ENCODE measurements around the gene TBC1D9. TPM values are rescaled to one million over a fixed set of nuclear protein-coding genes. Genes with fewer than 3 reads are reported as not detected.
"Not testable (repeated sequence)": the region's sequence is repeated elsewhere in the genome, so short reads cannot be mapped to it uniquely, and the experiment has no call there.

TBC1D9 gene
- total RNA-seq, 2 experiments from 2014 or later: 0.20 to 0.33 TPM

GRCh38 chr4:140748171-140748570, 8.0 kb downstream of the TBC1D9 start:
- intact Hi-C loops (cut with DNase I, micrococcal nuclease): no loop called here
- no peak overlapping the region for H3K27ac ChIP-seq (ENCODE audit: low read depth in 1 of 2, low read length in 2 of 2)
- no peak overlapping the region for H3K27ac Mint-ChIP-seq
- no peak for TF ChIP-seq CTCF (IDR thresholded peaks at IDR 0.05)
- no peaks in the 10 kb centered on the region for H3K36me3 ChIP-seq (ENCODE audit: insufficient read depth, low read length)
- H3K9me3 Mint-ChIP-seq: peaks cover 2% of the 10 kb centered on the region
- CTCF ChIA-PET: no interaction called here
- ATAC-seq (ENCODE audit: poor library complexity) (no peak), DNase-seq (no peak)
- no peaks in the 10 kb centered on the region for H3K9me3 ChIP-seq (ENCODE audit: control insufficient read depth in 1 of 2, insufficient read depth in 1 of 2, low read length in 2 of 2)
- H3K27me3 Mint-ChIP-seq: peaks cover 30% of the 10 kb centered on the region
- no peaks in the 10 kb centered on the region for H3K36me3 Mint-ChIP-seq (ENCODE audit: low read depth)
- POLR2A ChIA-PET: no interaction called here
- no peaks in the 10 kb centered on the region for H3K4me1 ChIP-seq (ENCODE audit: insufficient read depth, low read length)
- H3K27me3 ChIP-seq (ENCODE audit: control insufficient read depth in 1 of 2, insufficient read depth in 2 of 2, low read length in 2 of 2): peaks cover 1 to 2% of the 10 kb centered on the region in 2 experiments
- no peak overlapping the region for H3K4me3 ChIP-seq (ENCODE audit: low read length)
- no peak overlapping the region for H3K4me3 Mint-ChIP-seq
- H3K4me1 Mint-ChIP-seq (ENCODE audit: low read depth): no peaks in the 10 kb centered on the region

- CTCF ChIA-PET; H3K36me3 Mint-ChIP-seq (ENCODE audit: low read depth); H3K9me3 ChIP-seq (ENCODE audit: control insufficient read depth in 1 of 2, insufficient read depth in 1 of 2, low read length in 2 of 2); H3K27ac Mint-ChIP-seq; DNase-seq; H3K36me3 ChIP-seq (ENCODE audit: insufficient read depth, low read length); H3K27me3 ChIP-seq (ENCODE audit: control insufficient read depth in 1 of 2, insufficient read depth in 2 of 2, low read length in 2 of 2); H3K9me3 Mint-ChIP-seq; H3K4me1 ChIP-seq (ENCODE audit: insufficient read depth, low read length); H3K27ac ChIP-seq (ENCODE audit: low read depth in 1 of 2, low read length in 2 of 2); H3K4me3 Mint-ChIP-seq; intact Hi-C loops (cut with DNase I, micrococcal nuclease); H3K4me1 Mint-ChIP-seq (ENCODE audit: low read depth); H3K4me3 ChIP-seq (ENCODE audit: low read length); POLR2A ChIA-PET; ATAC-seq (ENCODE audit: poor library complexity): not testable (repeated sequence)
- H3K27me3 Mint-ChIP-seq: peaks cover 29% of the 10 kb centered on the region
Measured at GRCh38 chr4:140746546-140746945, 9.6 kb downstream of the TBC1D9 start.

- ChIA-PET POLR2A (no interaction called here), CTCF (no interaction called here)
- no peak for TF ChIP-seq CTCF (IDR thresholded peaks at IDR 0.05)
- Histone ChIP-seq H3K27ac (ENCODE audit: low read depth in 1 of 2, low read length in 2 of 2) (no peak overlapping the region), H3K27me3 (ENCODE audit: control insufficient read depth in 1 of 2, insufficient read depth in 2 of 2, low read length in 2 of 2) (peaks cover 0 to 2% of the 10 kb centered on the region in 2 experiments), H3K9me3 (ENCODE audit: control insufficient read depth in 1 of 2, insufficient read depth in 1 of 2, low read length in 2 of 2) (no peaks in the 10 kb centered on the region), H3K36me3 (ENCODE audit: insufficient read depth, low read length) (no peaks in the 10 kb centered on the region), H3K4me3 (ENCODE audit: low read length) (no peak overlapping the region), H3K4me1 (ENCODE audit: insufficient read depth, low read length) (no peaks in the 10 kb centered on the region)
- H3K9me3 Mint-ChIP-seq: peaks cover 2% of the 10 kb centered on the region
- intact Hi-C loops (cut with DNase I, micrococcal nuclease): no loop called here
- DNase-seq: no peak
- H3K4me3 Mint-ChIP-seq: no peak overlapping the region
- H3K27me3 Mint-ChIP-seq: peaks cover 37% of the 10 kb centered on the region
- no peaks in the 10 kb centered on the region for H3K4me1 Mint-ChIP-seq (ENCODE audit: low read depth)
- ATAC-seq (ENCODE audit: poor library complexity): no peak
- H3K27ac Mint-ChIP-seq: no peak overlapping the region
- H3K36me3 Mint-ChIP-seq (ENCODE audit: low read depth): no peaks in the 10 kb centered on the region
Measured at GRCh38 chr4:140744421-140744820, 11.8 kb downstream of the TBC1D9 start.

- DNase-seq (peak in 2 of 14 experiments; percentile 35 to 37), ATAC-seq (ENCODE audit: poor library complexity) (no peak)
- Mint-ChIP-seq H3K9me3 (peaks cover 2% of the 10 kb centered on the region), H3K27ac (no peak overlapping the region), H3K4me3 (no peak overlapping the region), H3K36me3 (ENCODE audit: low read depth) (no peaks in the 10 kb centered on the region), H3K4me1 (ENCODE audit: low read depth) (no peaks in the 10 kb centered on the region), H3K27me3 (peaks cover 35% of the 10 kb centered on the region)
- Histone ChIP-seq H3K4me3 (ENCODE audit: low read length) (no peak overlapping the region), H3K4me1 (ENCODE audit: insufficient read depth, low read length) (no peaks in the 10 kb centered on the region), H3K27me3 (ENCODE audit: control insufficient read depth in 1 of 2, insufficient read depth in 2 of 2, low read length in 2 of 2) (peaks cover 0 to 2% of the 10 kb centered on the region in 2 experiments), H3K27ac (ENCODE audit: low read depth in 1 of 2, low read length in 2 of 2) (no peak overlapping the region), H3K9me3 (ENCODE audit: control insufficient read depth in 1 of 2, insufficient read depth in 1 of 2, low read length in 2 of 2) (no peaks in the 10 kb centered on the region), H3K36me3 (ENCODE audit: insufficient read depth, low read length) (no peaks in the 10 kb centered on the region)
- TF ChIP-seq CTCF (IDR thresholded peaks at IDR 0.05): no peak
- ChIA-PET POLR2A (no interaction called here), CTCF (no interaction called here)
- intact Hi-C loops (cut with DNase I, micrococcal nuclease): no loop called here
Measured at GRCh38 chr4:140743194-140743931, 12.8 kb downstream of the TBC1D9 start.

Data from CD4-positive, alpha-beta T cell (primary cell).